ENCODE results near the gene PLA2G4D. TPM values are rescaled to one million over a fixed set of nuclear protein-coding genes. Genes with fewer than 3 reads are reported as not detected.

The PLA2G4D gene
- polyA plus RNA-seq, 1 of the 3 experiments (the other 2 are of a cell fraction): not detected

DNA sequence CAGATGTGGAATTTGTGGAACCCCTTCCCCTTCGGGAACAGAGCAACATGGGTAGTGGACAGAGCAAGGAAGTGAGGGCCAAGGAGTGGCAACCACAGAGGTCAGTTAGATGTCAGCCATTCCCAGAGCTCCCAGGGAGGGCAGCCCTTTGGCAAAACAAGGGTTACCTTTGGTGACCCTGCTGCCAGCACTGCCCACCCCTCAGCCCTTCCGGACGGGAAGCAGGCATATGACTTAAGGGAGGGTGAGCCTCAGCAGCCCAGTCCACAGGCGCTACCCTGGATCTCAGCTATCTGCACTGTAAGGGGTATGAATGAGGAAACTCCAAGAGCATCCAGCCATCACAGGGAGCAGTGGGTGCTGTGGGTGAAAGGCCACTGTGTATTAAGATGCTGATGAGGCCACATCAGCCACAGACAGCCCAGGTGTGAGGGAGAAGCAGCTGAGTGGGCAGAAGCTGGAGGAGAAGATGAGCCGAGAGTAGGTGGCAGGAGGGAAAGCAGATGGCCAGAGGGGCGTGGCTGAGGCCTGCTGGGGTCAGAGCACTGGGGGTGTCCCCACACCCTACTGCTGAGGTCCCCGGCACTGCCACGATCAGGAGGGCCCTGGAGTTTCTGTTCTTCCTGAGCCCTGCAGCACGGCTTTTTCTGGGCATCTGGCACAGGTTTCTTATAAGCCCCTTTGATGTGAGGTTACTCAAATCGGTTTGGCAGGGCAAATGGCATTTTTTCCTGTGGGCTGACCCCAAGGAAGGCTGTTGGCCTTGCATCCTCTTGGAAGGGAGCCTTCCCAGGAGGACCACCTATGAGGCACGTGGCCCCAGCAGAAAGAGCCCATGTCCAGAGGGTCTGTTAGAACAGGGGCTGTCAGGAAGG is 6.2 kb downstream of the PLA2G4D start:
- no peak overlapping the region for H3K9ac ChIP-seq
- H3K27ac ChIP-seq (ENCODE audit: low read depth in 2 of 2, low read length in 1 of 2): no peak overlapping the region
- H3K9me3 ChIP-seq: no peaks in the 10 kb centered on the region
- no peaks in the 10 kb centered on the region for H3K36me3 ChIP-seq (replicated peaks in 1 of 2; ENCODE audit: control insufficient read depth in 1 of 2, insufficient read depth in 2 of 2, low read length in 1 of 2)
- DNase-seq: no peak
- no peaks in the 10 kb centered on the region for H3K79me2 ChIP-seq (ENCODE audit: insufficient read depth)
- no peak overlapping the region for H2AFZ ChIP-seq (ENCODE audit: low read depth)
- 69% methylated on average over 7 of the region's 11 CpGs for WGBS (ENCODE audit: low lambda C conversion rate)
- TF ChIP-seq NFIC (IDR thresholded peaks at IDR 0.05; ENCODE audit: borderline replicate concordance): no peak
- no peak for TF ChIP-seq GATA2 (CRISPR knock-in tag; IDR thresholded peaks at IDR 0.05)
- no peak for TF ChIP-seq RFX5 (IDR thresholded peaks at IDR 0.05; ENCODE audit: low read length)
- H3F3A ChIP-seq (replicated peaks; ENCODE audit: insufficient read depth): no peaks in the 10 kb centered on the region
- peaks cover 6 to 8% of the 10 kb centered on the region in 2 experiments; a peak in 3 of 4 replicates for H3K4me1 ChIP-seq (ENCODE audit: control insufficient read depth in 1 of 2, insufficient read depth in 2 of 2, low read depth in 1 of 2, low read length in 1 of 2)
- H3K4me2 ChIP-seq: no peak overlapping the region
- H4K20me1 ChIP-seq (ENCODE audit: insufficient read depth): no peaks in the 10 kb centered on the region
- H3K9me2 ChIP-seq: no peaks in the 10 kb centered on the region
- H3K27me3 ChIP-seq (ENCODE audit: insufficient read depth): no peaks in the 10 kb centered on the region; the same call in 1 of the 2 replicates
- POLR2A ChIA-PET: no interaction called here
- CTCF ChIA-PET: interaction anchor here (1.3 to 14.9 kb wide), 4 partner anchors 21 to 99 kb away, joined by 3 to 293 read pairs (median 4); no protein-coding TSS in a partner anchor
- H3K4me3 ChIP-seq (ENCODE audit: low read depth in 2 of 2, low read length in 1 of 2): no peak overlapping the region

DNA sequence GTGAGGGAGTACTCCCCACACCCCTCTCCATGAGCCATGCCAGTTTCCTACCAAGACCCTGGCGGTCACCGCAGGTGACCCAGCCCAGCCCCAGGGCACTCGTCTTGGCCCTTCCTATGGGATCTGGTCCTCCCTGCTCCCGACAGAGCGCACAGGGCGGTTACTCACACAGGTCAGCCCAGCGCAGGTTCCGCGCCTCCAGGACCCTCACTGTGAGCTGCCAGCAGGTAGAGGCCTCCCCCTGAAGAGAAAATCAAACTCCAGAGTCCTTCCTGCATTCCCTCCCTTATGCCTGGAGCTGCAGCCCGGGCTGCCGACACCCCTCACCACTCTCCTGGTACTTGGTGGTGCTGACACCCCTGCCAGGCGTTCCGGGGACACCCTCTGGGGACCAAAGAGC is 6.9 kb downstream of the PLA2G4D start:
- no peak for TF ChIP-seq NRF1 (IDR thresholded peaks at IDR 0.05; ENCODE audit: low read depth, low read length)
- TF ChIP-seq FOXJ3 (CRISPR knock-in tag; IDR thresholded peaks at IDR 0.05): no peak
- TF ChIP-seq, protein P1, sequence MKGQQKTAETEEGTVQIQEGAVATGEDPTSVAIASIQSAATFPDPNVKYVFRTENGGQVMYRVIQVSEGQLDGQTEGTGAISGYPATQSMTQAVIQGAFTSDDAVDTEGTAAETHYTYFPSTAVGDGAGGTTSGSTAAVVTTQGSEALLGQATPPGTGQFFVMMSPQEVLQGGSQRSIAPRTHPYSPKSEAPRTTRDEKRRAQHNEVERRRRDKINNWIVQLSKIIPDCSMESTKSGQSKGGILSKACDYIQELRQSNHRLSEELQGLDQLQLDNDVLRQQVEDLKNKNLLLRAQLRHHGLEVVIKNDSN (IDR thresholded peaks at IDR 0.05; ENCODE audit: borderline replicate concordance, low read depth): no peak
- TF ChIP-seq FOSL2 (IDR thresholded peaks at IDR 0.05; ENCODE audit: borderline replicate concordance, low read depth): no peak
- TF ChIP-seq, protein P2, sequence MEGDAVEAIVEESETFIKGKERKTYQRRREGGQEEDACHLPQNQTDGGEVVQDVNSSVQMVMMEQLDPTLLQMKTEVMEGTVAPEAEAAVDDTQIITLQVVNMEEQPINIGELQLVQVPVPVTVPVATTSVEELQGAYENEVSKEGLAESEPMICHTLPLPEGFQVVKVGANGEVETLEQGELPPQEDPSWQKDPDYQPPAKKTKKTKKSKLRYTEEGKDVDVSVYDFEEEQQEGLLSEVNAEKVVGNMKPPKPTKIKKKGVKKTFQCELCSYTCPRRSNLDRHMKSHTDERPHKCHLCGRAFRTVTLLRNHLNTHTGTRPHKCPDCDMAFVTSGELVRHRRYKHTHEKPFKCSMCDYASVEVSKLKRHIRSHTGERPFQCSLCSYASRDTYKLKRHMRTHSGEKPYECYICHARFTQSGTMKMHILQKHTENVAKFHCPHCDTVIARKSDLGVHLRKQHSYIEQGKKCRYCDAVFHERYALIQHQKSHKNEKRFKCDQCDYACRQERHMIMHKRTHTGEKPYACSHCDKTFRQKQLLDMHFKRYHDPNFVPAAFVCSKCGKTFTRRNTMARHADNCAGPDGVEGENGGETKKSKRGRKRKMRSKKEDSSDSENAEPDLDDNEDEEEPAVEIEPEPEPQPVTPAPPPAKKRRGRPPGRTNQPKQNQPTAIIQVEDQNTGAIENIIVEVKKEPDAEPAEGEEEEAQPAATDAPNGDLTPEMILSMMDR (IDR thresholded peaks at IDR 0.05): no peak
- TF ChIP-seq, protein P3, sequence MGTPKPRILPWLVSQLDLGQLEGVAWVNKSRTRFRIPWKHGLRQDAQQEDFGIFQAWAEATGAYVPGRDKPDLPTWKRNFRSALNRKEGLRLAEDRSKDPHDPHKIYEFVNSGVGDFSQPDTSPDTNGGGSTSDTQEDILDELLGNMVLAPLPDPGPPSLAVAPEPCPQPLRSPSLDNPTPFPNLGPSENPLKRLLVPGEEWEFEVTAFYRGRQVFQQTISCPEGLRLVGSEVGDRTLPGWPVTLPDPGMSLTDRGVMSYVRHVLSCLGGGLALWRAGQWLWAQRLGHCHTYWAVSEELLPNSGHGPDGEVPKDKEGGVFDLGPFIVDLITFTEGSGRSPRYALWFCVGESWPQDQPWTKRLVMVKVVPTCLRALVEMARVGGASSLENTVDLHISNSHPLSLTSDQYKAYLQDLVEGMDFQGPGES (IDR thresholded peaks at IDR 0.05; ENCODE audit: low read depth, low read length): no peak
- TF ChIP-seq SIN3A (IDR thresholded peaks at IDR 0.05; ENCODE audit: borderline replicate concordance, low read depth, low read length): no peak
- TF ChIP-seq MEF2A (IDR thresholded peaks at IDR 0.05; ENCODE audit: borderline replicate concordance, low read depth): no peak
- no peaks in the 10 kb centered on the region for H3K9me3 ChIP-seq

More for the DNA sequence above, 6.9 kb downstream of the PLA2G4D start:
- Histone ChIP-seq H2AFZ (ENCODE audit: low read depth) (no peak overlapping the region), H3K79me2 (ENCODE audit: insufficient read depth) (no peaks in the 10 kb centered on the region), H3K4me1 (ENCODE audit: control insufficient read depth in 1 of 2, insufficient read depth in 2 of 2, low read depth in 1 of 2, low read length in 1 of 2) (peaks cover 3 to 5% of the 10 kb centered on the region in 2 experiments; a peak in 3 of 4 replicates), H3K27me3 (ENCODE audit: insufficient read depth) (no peaks in the 10 kb centered on the region; the same call in 1 of the 2 replicates), H3K36me3 (replicated peaks in 1 of 2; ENCODE audit: control insufficient read depth in 1 of 2, insufficient read depth in 2 of 2, low read length in 1 of 2) (no peaks in the 10 kb centered on the region), H3K9ac (no peak overlapping the region), H3K4me2 (no peak overlapping the region), H3F3A (replicated peaks; ENCODE audit: insufficient read depth) (no peaks in the 10 kb centered on the region), H3K4me3 (ENCODE audit: low read depth in 2 of 2, low read length in 1 of 2) (no peak overlapping the region), H3K27ac (ENCODE audit: low read depth in 2 of 2, low read length in 1 of 2) (no peak overlapping the region), H3K9me2 (no peaks in the 10 kb centered on the region), H4K20me1 (ENCODE audit: insufficient read depth) (no peaks in the 10 kb centered on the region)
- DNase-seq: no peak
- POLR2A ChIA-PET: no interaction called here
- 90% methylated on average over 2 of the region's 13 CpGs for WGBS (ENCODE audit: low lambda C conversion rate)
- CTCF ChIA-PET: interaction anchor here (1.0 to 14.9 kb wide), 4 partner anchors 20 to 98 kb away, joined by 3 to 293 read pairs (median 4); no protein-coding TSS in a partner anchor

Measured in SK-N-SH (cell line).